PC-9 (cell line): ENCODE results near the gene TGFBR1.

Source experiments
- EZH2 ChIP-seq: fragments of 200-600 bp; sonication (generic); IDR thresholded peaks from 2 replicates; pipeline ENCODE4 v1.8.0; 2017; ENCODE audit warnings: antibody characterized with exemption, low read depth
- TF ChIP-seq, protein P1 (sequence below): fragments of 200-600 bp; sonication (generic); conservative IDR thresholded peaks from 2 replicates; pipeline ENCODE4 v1.6.1; 2017; ENCODE audit warnings: mixed run types, antibody characterized with exemption, mild to moderate bottlenecking, moderate library complexity

DNA sequence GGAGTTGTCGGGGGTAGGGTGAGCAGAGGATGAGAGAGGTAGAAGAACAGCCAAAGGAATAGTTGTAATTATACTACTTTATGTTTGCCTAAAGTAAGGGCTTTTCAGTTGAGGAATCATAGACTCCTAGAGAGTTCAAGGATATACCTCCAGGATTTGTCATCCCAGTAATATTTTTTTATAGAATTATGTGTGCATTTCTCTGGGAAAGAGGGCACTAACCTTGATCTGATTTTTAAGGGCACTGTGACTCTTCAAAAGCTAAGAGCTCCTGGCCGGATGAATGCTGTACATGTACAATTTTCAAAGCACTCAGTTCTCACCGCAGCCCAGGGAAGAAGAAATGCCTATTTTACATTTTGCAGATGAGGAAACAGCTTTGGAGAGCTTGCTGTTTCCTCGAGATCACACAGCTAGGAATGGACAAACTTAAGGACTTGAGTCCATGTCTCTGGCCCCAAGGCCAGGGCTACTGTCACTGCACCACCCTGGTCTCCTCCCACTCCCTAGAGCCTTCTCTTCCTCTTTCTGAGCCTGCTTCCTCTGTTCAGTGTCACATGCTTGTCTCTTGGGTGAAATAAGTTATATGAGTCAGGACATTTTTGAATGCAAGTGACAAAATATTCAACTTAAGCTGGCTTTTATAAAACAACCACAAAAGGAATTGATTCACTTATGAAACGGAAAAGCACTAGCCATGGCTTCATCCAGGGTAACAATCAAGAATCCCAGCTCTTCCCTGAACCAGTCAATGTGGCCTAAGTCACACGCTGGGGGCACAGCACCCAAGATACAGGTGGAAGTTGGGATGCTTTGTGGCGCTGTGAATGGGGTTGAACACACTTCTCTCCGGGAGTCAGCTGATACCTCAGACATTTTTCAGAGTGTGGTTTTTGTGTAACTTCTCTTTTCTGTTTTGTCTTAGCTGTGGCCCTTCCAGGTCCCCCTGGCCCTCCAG, 45.7 kb upstream of the TGFBR1 start:
- TF ChIP-seq, protein P1, sequence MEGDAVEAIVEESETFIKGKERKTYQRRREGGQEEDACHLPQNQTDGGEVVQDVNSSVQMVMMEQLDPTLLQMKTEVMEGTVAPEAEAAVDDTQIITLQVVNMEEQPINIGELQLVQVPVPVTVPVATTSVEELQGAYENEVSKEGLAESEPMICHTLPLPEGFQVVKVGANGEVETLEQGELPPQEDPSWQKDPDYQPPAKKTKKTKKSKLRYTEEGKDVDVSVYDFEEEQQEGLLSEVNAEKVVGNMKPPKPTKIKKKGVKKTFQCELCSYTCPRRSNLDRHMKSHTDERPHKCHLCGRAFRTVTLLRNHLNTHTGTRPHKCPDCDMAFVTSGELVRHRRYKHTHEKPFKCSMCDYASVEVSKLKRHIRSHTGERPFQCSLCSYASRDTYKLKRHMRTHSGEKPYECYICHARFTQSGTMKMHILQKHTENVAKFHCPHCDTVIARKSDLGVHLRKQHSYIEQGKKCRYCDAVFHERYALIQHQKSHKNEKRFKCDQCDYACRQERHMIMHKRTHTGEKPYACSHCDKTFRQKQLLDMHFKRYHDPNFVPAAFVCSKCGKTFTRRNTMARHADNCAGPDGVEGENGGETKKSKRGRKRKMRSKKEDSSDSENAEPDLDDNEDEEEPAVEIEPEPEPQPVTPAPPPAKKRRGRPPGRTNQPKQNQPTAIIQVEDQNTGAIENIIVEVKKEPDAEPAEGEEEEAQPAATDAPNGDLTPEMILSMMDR, result no peak
- TF ChIP-seq EZH2, result no peak
